GM13976 (cell line): ENCODE results near the gene ARHGEF16.

ENCODE experiments used
- DNase-seq: peaks from one replicate; pipeline ENCODE4 v3.0.0; 2012; ENCODE audit warnings: low spot score
- CTCF ChIP-seq: IDR thresholded peaks from 2 replicates; pipeline ENCODE4 v1.5.1; 2012; ENCODE audit warnings: borderline replicate concordance, mild to moderate bottlenecking; ENCODE audit not compliant: insufficient read depth; ENCODE audit errors: extremely low read depth, missing control alignments, control extremely low read depth
- in situ Hi-C: fragments of 300-500 bp; cut with MboI; formaldehyde crosslinking; loops from one replicate; pipeline ENCODE4 v1.12.0; 2022; ENCODE audit warnings: low sequenced_read_pairs, mixed read lengths, inconsistent platforms; ENCODE audit not compliant: unreplicated experiment

The ARHGEF16 gene

GRCh38 chr1:3462356-3463012 is 8.0 kb downstream of the ARHGEF16 start:
- no peak for TF ChIP-seq CTCF
- in situ Hi-C loops: no loop called here
- no peak for DNase-seq

GRCh38 chr1:3463013-3463385 is 8.5 kb downstream of the ARHGEF16 start:
- DNase-seq: no peak
- in situ Hi-C loops: no loop called here
- no peak for TF ChIP-seq CTCF

GRCh38 chr1:3463408-3463863 is 9.0 kb downstream of the ARHGEF16 start:
- no peak for TF ChIP-seq CTCF

GRCh38 chr1:3463891-3464648 is 9.6 kb downstream of the ARHGEF16 start:
- no peak for DNase-seq
- in situ Hi-C loops: no loop called here
- no peak for TF ChIP-seq CTCF

More at GRCh38 chr1:3463408-3463863, 9.0 kb downstream of the ARHGEF16 start:
- no peak for DNase-seq
- in situ Hi-C loops: no loop called here

- DNase-seq: no peak
- no peak for TF ChIP-seq CTCF
- in situ Hi-C loops: no loop called here
These were observed 10.2 kb downstream of the ARHGEF16 start for GRCh38 chr1:3464649-3465025.

GRCh38 chr1:3465091-3465934 is 10.8 kb downstream of the ARHGEF16 start:
- in situ Hi-C loops: no loop called here
- DNase-seq: no peak
- TF ChIP-seq CTCF: no peak
